Measurements from ENCODE around the gene POLR2A.

Gene POLR2A

DNA sequence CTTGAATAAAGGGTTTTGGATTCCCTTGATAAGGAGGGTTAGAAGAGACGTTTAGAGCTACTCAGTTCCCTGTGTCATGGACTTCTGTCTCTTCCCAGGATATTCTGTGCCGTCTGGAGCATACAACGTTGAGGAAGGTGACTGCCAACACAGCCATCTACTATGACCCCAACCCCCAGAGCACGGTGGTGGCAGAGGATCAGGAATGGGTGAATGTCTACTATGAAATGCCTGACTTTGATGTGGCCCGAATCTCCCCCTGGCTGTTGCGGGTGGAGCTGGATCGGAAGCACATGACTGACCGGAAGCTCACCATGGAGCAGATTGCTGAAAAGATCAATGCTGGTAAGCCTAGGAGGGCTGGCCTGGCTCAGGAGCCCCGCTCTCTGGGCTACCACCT, 24.7 kb downstream of the POLR2A start:
- DNase-seq (ENCODE audit: low read depth): no peak

DNA sequence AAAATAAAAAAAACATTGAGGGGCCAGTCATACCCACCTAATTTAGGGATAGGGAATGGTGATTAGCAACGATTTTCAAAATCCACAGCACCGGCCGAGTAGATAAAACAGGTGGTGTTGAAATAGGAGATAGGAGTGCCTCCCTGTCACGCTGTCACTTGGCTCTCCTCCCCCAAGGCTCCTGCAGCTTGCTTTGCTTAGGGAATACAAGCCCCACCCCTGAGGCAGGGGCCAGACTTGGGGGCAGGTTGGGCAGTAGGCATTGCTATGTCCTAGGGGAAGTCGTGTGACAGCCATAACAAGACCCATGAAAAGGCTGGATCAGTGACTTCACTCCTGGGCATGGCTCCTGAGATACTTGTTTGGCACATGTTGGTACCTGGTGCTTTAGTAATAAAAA, 25.8 kb downstream of the POLR2A start:
- DNase-seq (ENCODE audit: low read depth): no peak

DNA sequence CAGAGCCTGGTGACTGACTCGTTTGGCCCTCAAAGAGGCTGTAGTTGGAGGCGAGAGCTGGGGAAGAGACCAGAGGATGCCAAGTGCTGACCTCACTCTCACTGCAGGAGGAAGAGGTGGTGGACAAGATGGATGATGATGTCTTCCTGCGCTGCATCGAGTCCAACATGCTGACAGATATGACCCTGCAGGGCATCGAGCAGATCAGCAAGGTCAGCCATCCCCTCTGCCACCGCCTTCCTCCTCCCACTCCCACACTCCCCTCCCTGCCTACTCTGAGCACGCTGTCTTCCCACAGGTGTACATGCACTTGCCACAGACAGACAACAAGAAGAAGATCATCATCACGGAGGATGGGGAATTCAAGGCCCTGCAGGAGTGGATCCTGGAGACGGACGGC, 26.9 kb downstream of the POLR2A start:
- DNase-seq (ENCODE audit: low read depth): no peak

DNA sequence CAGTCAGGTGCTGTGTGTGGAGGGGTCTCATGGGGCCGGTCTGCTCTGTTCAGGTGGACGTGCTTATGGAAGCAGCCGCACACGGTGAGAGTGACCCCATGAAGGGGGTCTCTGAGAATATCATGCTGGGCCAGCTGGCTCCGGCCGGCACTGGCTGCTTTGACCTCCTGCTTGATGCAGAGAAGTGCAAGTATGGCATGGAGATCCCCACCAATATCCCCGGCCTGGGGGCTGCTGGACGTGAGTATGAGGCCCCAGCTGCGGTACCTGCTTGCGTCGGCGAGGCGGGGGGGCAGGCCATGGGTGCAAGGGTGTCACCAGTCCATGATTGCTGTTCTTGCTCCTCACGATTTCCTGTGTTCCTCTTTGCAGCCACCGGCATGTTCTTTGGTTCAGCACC, 27.9 kb downstream of the POLR2A start:
- DNase-seq (ENCODE audit: low read depth): no peak

DNA sequence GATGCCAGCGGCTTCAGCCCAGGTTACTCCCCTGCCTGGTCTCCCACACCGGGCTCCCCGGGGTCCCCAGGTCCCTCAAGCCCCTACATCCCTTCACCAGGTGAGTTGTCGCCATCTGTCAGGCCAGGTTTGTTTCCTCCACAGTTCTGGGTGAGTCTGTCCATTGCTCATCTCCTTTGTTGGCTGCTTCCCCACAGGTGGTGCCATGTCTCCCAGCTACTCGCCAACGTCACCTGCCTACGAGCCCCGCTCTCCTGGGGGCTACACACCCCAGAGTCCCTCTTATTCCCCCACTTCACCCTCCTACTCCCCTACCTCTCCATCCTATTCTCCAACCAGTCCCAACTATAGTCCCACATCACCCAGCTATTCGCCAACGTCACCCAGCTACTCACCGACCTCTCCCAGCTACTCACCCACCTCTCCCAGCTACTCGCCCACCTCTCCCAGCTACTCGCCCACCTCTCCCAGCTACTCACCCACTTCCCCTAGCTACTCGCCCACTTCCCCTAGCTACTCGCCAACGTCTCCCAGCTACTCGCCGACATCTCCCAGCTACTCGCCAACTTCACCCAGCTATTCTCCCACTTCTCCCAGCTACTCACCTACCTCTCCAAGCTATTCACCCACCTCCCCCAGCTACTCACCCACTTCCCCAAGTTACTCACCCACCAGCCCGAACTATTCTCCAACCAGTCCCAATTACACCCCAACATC, 28.8 kb downstream of the POLR2A start:
- DNase-seq (ENCODE audit: low read depth): no peak

DNA sequence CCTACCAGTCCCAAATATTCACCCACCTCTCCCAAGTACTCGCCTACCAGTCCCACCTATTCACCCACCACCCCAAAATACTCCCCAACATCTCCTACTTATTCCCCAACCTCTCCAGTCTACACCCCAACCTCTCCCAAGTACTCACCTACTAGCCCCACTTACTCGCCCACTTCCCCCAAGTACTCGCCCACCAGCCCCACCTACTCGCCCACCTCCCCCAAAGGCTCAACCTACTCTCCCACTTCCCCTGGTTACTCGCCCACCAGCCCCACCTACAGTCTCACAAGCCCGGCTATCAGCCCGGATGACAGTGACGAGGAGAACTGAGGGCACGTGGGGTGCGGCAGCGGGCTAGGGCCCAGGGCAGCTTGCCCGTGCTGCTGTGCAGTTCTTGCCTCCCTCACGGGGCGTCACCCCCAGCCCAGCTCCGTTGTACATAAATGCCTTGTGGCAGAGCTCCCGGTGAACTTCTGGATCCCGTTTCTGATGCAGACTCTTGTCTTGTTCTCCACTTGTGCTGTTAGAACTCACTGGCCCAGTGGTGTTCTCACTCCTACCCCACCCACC, 29.8 kb downstream of the POLR2A start:
- DNase-seq (ENCODE audit: low read depth): no peak

DNA sequence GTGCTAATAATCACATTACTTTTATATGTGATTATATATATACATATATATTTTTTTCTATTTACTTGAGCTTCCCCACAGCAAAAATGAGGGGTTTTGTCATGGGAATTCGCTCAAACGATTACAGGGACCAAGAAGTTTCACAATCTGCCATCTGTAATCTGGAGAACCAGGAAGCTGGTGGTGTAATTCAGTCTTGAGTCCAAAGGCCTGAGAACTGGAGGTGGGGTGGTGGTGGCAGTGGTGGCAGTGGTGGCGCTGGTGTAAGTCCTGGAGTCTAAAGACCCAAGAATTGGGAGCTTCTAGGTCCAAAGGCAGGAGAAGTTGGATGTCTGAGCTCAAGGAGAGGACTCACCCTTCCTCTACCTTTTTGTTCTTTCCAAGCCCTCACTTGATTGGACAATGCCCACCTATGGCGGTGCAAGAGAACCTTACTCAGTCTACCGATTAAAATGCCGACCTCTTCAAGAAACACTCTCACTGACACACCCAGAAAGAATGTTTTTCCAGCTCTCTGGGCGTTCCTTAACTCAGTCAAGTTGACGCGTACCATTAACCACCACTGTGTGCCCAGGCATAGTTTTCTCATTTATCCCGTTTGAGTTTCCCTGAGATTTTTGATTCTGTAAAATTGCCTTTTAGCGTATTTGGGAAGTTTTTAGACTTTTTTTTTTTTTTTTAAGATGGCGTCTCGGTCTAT, 31.9 kb downstream of the POLR2A start:
- DNase-seq (ENCODE audit: low read depth): no peak

DNA sequence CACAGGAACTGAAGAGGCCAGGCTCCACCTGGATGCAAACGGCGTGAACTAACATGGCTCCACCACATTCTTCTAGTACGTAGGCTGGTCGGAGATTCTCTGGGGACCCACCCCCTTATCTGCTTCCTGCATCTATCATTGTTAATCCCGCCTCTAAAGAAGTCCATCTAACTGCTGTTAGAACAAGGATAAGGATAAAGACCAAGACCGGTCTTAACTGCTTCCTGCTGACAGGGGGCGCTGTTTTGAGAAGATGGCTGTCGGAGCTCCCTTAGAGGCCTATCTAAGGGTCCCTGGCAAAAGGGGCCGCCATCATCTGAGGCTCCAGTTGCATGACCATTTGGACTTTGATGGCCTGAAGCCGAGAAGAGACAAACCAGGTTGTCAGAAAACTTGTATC, 38.9 kb downstream of the POLR2A start:
- no peak for DNase-seq (ENCODE audit: low read depth)

DNA sequence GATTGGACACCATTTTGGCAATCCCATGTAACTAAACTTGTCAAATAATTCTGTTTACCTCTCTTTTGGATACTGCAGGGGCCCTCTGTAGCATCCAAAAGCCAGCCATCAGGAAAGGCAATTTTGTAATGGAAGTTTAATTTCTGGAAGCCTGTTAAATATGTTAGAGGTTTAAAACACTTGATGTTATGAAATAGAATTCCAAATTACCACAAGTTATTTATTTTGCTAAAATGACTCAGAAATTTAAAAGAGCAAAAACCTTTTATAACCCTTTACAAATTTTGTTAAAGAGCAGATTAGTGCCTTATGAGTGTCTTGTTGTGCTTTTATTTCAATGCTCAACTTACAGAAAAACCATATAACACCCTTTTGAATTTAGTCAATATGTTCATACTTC, 44.7 kb downstream of the POLR2A start:
- DNase-seq (ENCODE audit: low read depth): no peak

DNA sequence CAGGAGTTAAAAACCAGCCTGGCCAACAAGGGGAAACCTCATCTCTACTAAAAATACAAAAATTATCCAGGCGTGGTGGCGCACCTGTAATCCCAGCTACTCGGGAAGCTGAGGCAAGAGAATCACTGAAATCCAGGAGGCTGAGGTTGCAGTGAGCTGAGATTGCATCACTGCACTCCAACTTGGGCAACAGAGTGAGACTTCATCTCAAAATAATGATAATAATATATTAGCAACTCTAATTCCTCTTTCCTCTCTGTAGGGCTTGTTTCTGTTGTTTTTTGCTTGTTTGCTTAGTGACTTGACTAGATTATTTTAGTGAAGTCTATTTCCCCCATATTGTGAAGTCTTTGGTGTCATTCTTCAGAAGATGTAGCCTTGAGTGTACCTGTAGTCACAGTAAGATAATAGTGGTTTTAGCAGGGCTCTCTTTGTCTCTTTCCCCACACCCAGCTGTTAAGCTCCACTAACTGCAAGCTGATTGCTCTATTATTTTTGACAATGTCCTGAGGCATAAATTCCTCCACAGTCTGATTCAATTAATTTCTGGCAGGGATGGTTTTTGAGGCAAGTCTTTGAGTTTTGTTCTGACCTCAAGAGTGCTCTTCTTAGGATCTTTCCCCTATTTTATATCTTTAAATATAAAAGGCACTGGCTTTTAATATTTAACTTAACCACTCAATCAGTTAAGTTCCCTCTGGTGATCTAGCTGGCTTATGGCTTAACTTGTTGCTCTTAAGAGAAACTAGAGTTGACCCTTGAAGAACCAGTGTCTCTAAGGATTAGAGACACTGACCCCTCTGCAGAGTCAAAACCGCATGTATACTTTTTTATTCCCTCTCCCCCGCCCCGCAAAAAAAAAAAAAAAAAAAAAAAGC, 46.1 kb downstream of the POLR2A start:
- DNase-seq (ENCODE audit: low read depth): no peak

DNA sequence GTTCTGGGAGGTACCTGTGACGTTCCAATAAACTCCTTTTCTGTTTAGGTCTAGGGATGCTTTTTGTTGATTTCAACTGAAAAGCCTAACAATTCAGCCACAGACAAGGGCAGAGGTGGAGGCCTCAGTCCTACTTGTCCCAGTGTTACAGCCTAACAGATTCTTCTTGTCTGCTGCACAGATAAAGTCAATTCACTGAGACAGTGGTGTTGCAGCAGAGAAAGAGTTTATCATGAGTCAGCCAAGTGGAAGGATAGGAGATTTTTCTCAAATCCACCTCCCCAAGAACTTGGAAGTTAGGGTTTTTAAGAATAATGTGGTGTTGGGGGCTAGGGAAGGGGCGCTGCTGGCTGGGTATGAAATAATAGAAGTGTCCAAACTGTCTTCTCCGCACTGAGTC, 53.9 kb downstream of the POLR2A start:
- DNase-seq (ENCODE audit: low read depth): no peak

DNA sequence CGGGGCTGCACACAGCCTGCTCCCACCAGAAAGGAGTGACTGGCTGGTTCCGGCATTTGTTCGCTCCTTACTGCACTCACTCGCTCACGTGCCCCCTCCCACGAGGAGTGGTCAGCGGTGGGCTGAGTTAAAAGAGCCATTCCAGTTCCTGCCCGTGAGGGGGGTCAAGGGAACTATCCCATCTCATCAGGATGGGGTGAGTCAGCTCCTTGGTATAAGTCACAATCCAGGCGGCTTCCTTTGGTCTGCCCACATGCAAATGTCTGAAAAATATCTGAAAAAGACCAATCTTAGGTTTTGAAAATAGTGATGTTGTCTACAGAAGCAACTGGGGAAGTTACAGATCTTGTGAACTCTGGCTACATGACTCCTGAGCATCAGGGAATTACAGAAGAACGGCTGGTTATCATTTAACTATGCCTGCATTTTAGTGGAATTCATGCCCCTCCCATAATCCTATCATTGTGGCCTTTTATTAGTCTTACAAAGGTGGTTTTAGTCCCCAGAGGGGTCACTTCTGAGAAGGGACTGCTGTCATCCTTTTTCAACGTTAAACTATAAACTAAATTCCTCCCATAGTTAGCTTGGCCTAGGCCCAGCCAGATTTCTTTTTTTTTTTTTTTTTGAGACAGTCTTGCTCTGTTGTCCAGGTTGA, 54.9 kb downstream of the POLR2A start:
- DNase-seq (ENCODE audit: low read depth): no peak

DNA sequence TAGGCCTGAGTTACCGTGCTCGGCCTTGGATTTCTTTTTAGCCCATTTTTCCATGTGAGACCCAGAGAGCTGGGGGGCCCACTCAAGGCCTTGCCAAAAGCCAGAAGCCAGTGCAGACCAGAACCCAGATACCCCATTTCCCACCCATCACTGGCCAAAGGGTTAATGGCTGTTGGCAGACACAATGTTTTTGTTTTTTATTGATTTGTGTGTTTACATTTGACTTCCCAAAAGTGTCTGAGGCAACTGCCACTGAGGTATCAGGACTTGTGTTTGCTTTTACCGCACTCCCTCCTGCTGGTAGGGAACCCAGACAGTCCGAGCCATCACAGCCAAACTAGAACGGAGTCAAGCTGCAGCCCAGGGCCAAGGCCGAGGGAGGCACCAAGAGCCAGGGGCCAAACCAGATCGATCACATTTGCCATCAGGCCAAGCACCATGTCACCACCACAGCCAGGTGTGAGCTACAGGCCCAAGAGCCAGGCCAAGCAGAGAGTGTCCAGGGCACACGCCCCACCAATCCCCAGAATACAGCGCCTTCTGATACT, 57.0 kb downstream of the POLR2A start:
- no peak for DNase-seq (ENCODE audit: low read depth)

DNA sequence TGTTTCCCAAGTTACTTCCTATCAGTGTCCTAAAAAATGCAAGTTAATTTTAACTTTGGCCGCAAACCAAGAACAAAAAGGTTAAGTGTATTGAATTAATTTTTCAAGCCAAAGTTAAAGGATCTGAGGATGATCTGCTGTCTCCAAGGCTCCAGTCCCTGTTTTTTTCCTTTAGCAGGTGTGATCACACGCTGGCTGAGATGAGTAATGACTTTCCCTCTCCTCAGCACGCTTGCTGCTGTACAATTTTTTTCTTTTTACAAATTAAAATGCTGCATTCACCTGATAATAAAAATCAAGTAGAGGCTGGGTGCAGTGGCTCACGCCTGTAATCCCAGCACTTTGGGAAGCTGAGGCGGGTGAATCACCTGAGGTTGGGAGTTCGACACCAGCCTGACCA, 60.7 kb downstream of the POLR2A start:
- no peak for DNase-seq (ENCODE audit: low read depth)

DNA sequence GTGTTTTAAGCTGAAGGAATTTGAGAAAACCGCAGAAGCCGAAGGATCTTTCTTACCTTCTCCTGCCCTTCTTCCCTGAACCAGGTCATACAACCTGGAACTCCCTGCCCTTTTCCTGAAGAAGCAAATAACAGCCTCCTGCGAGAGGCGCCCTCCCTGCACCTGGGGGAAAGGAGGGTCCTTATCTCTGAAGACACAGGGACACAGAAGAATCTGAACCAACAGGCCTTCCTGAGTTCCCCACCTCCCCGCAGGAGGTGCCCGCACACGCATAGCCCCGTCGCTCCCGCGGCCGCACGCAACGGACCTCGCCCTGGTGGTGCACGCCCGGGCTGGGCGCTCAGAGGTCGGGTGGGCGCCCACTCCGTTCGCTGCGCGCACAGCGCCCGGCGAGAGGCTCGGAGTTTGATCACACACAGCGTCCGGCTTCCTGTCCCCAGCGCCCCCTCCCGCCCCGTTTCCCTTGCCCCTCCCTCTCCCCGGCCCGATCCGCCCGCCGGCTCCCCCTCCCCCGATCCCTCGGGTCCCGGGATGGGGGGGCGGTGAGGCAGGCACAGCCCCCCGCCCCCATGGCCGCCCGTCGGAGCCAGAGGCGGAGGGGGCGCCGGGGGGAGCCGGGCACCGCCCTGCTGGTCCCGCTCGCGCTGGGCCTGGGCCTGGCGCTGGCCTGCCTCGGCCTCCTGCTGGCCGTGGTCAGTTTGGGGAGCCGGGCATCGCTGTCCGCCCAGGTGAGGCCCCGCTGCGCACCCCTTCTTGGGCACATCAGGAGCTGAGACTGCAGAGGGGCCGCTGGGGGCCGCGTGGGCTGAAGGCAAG, 64.6 kb downstream of the POLR2A start, which contains the start of gene TNFSF12:
Gene TNFSF12, plus strand, starts transcription at position 474 of the 816 bp plus-strand sequence. Its CDS starts 96 bp downstream, at position 570.
- no peak for DNase-seq (ENCODE audit: low read depth)
